ENCODE data around the gene CEP19.

The CEP19 gene

DNA sequence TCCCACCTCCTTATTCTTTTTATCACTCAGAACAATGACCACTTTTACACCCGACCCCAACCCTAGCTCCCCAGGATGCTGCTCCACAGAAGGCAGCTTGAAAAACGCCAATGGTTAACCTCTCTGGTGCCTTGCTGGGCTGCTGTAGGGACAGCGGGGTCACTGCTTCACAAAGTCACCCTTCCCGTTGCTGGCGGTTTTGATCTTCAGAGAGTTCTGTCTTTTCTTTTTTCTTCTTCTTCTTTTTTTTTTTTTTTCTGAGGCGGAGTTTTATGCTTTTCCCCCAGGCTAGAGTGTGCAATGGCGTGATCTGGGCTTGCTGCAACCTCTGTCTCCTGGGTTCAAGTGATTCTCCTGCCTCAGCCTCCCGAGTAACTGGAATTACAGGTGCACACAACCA is 20.7 kb downstream of the CEP19 start:
- TF ChIP-seq, protein P1, sequence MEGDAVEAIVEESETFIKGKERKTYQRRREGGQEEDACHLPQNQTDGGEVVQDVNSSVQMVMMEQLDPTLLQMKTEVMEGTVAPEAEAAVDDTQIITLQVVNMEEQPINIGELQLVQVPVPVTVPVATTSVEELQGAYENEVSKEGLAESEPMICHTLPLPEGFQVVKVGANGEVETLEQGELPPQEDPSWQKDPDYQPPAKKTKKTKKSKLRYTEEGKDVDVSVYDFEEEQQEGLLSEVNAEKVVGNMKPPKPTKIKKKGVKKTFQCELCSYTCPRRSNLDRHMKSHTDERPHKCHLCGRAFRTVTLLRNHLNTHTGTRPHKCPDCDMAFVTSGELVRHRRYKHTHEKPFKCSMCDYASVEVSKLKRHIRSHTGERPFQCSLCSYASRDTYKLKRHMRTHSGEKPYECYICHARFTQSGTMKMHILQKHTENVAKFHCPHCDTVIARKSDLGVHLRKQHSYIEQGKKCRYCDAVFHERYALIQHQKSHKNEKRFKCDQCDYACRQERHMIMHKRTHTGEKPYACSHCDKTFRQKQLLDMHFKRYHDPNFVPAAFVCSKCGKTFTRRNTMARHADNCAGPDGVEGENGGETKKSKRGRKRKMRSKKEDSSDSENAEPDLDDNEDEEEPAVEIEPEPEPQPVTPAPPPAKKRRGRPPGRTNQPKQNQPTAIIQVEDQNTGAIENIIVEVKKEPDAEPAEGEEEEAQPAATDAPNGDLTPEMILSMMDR (IDR thresholded peaks at IDR 0.05; ENCODE audit: low read depth, low read length), result no peak

DNA sequence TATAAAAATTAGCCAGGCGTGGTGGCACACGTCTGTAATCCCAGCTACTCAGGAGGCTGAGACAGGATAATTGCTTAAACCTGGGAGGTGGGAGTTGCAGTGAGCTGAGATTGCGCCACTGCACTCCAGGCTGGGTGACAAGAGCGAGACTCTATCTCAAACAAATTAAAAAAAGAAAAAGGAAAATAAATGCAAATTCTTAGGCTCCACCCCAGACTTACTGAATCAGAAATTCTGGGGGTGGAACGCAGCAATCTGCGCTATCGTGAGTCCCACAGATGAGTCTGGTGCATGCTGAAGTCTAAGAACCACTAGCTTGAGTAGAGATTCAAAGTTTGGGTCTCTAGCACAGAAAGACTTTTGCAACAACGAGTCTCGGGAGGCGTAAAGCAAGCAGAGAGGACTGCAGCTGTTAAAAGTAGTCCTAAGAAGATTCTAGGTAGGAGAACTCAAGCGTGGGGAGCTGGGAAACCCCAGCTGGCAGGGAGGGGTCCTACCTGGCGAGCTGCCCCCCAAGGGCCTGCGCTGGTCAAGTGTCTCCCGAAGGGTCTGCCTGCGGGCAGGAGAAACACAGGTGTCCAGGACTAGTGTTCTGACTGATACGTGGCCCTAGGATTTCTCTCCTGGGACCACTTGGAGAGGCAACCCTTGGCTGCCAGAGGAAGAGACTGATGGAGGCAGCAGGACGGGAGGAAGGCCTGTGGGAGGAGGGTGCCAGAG is 21.9 kb downstream of the CEP19 start:
- no peak overlapping the region for H3K4me3 ChIP-seq (ENCODE audit: low read depth, low read length)
- TF ChIP-seq, protein P1 (IDR thresholded peaks at IDR 0.05; ENCODE audit: low read depth, low read length), result no peak

More for the DNA sequence above, 20.7 kb downstream of the CEP19 start:
- H3K4me3 ChIP-seq (ENCODE audit: low read depth, low read length), result no peak overlapping the region

DNA sequence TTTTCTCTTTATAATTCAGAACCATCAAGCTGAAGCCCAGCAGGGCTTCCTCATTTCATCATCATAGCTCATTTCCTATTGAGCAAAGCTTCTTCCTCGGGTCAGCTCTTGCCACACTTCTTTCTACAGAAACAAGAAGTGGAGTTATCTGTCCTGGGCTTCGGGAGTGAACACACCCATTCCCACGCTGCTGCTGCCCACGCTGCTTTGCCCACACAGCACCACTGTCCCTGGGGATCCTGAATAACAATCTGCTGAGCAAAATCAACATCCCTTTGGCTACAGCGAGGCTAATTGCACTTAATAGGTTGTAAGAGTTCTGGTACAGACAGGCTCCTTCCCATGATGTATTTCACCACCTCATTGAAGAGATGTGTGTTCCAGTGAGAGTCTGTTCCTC is 23.7 kb downstream of the CEP19 start:
- TF ChIP-seq, protein P1 (IDR thresholded peaks at IDR 0.05; ENCODE audit: low read depth, low read length), result no peak

DNA sequence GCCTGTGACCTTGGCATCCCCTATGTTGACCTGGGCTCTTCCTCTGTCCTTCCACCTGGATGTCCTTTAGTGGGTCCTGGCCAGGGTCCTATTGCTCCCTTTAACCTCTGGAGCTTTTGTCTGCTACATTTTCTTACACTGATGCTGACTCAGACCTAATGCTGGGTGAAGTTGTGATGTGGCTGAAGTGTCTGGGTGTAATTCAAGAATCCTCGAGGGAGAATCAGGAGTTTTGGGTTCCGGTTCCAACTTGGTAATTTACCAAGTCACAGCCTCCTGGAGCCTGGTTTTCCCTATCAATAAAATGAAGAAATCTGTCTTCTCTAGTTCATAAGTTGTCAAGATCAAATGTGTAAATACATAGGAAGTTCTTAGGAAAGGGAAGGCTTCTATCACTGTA is 25.6 kb downstream of the CEP19 start:
- TF ChIP-seq, protein P1 (IDR thresholded peaks at IDR 0.05; ENCODE audit: low read depth, low read length), result no peak
- no peak overlapping the region for H3K4me3 ChIP-seq (ENCODE audit: low read depth, low read length)

More for the DNA sequence above, 23.7 kb downstream of the CEP19 start:
- H3K4me3 ChIP-seq (ENCODE audit: low read depth, low read length), result no peak overlapping the region

DNA sequence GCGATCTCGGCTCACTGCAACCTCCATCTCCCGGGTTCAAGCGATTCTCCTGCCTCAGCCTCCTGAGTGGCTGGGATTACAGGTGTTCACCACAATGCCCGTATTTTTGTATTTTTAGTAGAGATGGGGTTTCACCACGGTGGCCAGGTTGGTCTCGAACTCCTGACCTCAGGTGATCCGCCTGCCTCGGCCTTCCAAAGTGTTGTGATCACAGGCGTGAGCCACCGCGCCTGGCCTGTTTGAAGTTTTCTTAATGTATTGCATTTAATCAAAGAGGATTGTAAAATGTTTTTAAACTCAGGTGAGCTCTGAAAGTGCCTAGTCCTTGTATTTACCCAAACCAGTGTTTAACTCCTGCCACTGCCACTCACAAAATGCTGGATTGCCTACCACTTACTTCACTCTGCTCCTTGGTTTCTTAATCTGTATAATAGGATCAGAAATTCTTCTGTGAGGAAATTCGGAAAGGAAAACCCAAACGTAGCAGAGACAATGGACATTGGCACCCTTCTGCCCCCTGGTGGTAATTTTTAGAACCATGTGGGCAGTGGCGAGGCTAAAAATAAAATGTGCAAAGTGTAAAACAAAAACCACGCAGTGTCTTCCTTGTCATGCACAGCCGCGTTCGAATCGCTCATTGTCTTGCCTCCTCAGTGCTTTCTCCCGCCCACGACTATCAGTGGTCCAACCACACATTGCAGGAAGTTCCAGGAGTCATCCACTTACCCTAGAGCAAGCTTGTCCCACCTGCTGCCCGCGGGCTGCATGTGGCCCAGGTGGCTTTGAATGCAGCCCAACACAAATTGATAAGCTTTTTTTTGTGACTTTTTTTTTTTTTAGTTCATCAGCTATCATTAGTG is 27.3 kb downstream of the CEP19 start:
- H3K4me3 ChIP-seq (ENCODE audit: low read depth, low read length), result no peak overlapping the region
- TF ChIP-seq, protein P1 (IDR thresholded peaks at IDR 0.05; ENCODE audit: low read depth, low read length), result peak; percentile 70

DNA sequence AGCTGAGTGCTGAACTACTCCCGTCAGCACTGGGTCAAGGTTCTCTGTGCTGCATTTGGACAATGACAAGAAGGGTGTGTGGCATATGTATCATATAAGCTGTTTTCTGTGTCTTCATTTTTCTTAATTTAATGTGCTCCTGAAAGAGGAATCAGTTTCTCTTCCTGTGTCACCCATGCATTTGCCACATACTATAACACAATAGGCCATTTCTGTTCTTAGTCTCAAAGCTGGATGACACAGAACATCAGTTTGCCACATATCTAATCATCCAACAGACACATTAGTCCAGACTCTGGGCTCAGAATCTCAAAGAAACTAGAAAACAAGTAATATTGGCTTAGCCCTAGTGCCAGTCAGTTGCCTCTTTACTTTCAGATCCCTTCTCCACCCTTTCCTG is 34.1 kb downstream of the CEP19 start:
- TF ChIP-seq, protein P1 (IDR thresholded peaks at IDR 0.05; ENCODE audit: low read depth, low read length), result no peak
- no peak overlapping the region for H3K4me3 ChIP-seq (ENCODE audit: low read depth, low read length)

DNA sequence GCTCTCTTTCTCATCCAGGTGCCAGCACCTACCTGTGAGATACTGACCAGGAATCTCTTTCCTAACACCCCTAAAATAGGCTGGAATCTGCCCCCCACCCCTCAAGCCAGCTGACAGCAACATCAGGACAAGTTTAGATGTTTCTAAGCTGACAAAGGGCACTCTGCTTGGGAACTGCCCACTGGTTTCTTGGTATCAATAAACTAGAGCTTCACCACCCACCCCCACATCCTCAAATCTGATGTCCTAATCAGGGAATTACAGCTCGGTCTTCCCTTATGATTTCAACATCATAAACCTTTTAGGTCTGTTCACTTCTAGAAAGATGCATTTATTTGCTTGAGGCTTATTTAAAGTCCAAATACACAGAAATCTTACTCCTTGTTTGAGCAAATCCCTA is 34.7 kb downstream of the CEP19 start:
- H3K4me3 ChIP-seq (ENCODE audit: low read depth, low read length), result no peak overlapping the region
- TF ChIP-seq, protein P1 (IDR thresholded peaks at IDR 0.05; ENCODE audit: low read depth, low read length), result no peak
